KMS-11 (cell line): Measurements from ENCODE around the gene TBX18.

Experiments used
- H2AFZ ChIP-seq: fragments of 200-600 bp; sonication (generic); 2 replicates; pipeline ENCODE4 v1.6.1; 2016; ENCODE audit warnings: antibody characterized with exemption, mixed run types, low read depth
- H3K27ac ChIP-seq: fragments of 200-600 bp; sonication (generic); 2 replicates; pipeline ENCODE4 v1.6.1; 2016; ENCODE audit warnings: mild to moderate bottlenecking, mixed run types
- H3K27me3 ChIP-seq: fragments of 200-600 bp; sonication (generic); 2 replicates; pipeline ENCODE4 v1.6.1; 2017; ENCODE audit warnings: mild to moderate bottlenecking, low read depth, mixed run types, moderate library complexity; ENCODE audit not compliant: insufficient read depth
- H3K36me3 ChIP-seq: fragments of 200-600 bp; sonication (generic); 2 replicates; pipeline ENCODE4 v1.6.1; 2017; ENCODE audit warnings: mild to moderate bottlenecking, mixed run types; ENCODE audit not compliant: insufficient read depth
- H3K4me1 ChIP-seq: fragments of 200-600 bp; sonication (generic); 2 replicates; pipeline ENCODE4 v1.6.1; 2016; ENCODE audit warnings: mild to moderate bottlenecking, low read depth, mixed run types; ENCODE audit not compliant: poor library complexity, severe bottlenecking
- H3K4me2 ChIP-seq: fragments of 200-600 bp; sonication (generic); 2 replicates; pipeline ENCODE4 v1.7.0; 2016; ENCODE audit warnings: mild to moderate bottlenecking, mixed run types
- H3K4me3 ChIP-seq: fragments of 200-600 bp; sonication (generic); IDR thresholded peaks from 2 replicates; pipeline ENCODE4 v1.6.1; 2017; ENCODE audit warnings: low read depth, low read length, mixed read lengths; ENCODE audit not compliant: insufficient read depth
- H3K79me2 ChIP-seq: fragments of 200-600 bp; sonication (generic); 2 replicates; pipeline ENCODE4 v1.6.1; 2016; ENCODE audit warnings: low read depth, mixed run types; ENCODE audit not compliant: insufficient read depth
- H3K9ac ChIP-seq: fragments of 200-600 bp; sonication (generic); 2 replicates; pipeline ENCODE4 v1.6.1; 2016; ENCODE audit warnings: mild to moderate bottlenecking, mixed run types
- H4K20me1 ChIP-seq: fragments of 200-600 bp; sonication (generic); 2 replicates; pipeline ENCODE4 v1.6.1; 2016; ENCODE audit warnings: mild to moderate bottlenecking, mixed run types; ENCODE audit not compliant: insufficient read depth
- TF ChIP-seq, protein P1 (sequence below): fragments of 200-600 bp; sonication (generic); conservative IDR thresholded peaks from 2 replicates; pipeline ENCODE4 v1.6.1; 2017; ENCODE audit warnings: low read depth, mild to moderate bottlenecking, antibody characterized with exemption, low read length, moderate library complexity, mixed read lengths

Gene TBX18

GRCh38 chr6:84643778-84644177 lies 120.6 kb downstream of the TBX18 start:
- H3K4me2 ChIP-seq = no peak overlapping the region
- H2AFZ ChIP-seq = no peak overlapping the region
- H3K79me2 ChIP-seq = no peaks in the 10 kb centered on the region
- H3K4me1 ChIP-seq = no peaks in the 10 kb centered on the region
- H3K9ac ChIP-seq = no peak overlapping the region
- H4K20me1 ChIP-seq = no peaks in the 10 kb centered on the region
- TF ChIP-seq, protein P1, sequence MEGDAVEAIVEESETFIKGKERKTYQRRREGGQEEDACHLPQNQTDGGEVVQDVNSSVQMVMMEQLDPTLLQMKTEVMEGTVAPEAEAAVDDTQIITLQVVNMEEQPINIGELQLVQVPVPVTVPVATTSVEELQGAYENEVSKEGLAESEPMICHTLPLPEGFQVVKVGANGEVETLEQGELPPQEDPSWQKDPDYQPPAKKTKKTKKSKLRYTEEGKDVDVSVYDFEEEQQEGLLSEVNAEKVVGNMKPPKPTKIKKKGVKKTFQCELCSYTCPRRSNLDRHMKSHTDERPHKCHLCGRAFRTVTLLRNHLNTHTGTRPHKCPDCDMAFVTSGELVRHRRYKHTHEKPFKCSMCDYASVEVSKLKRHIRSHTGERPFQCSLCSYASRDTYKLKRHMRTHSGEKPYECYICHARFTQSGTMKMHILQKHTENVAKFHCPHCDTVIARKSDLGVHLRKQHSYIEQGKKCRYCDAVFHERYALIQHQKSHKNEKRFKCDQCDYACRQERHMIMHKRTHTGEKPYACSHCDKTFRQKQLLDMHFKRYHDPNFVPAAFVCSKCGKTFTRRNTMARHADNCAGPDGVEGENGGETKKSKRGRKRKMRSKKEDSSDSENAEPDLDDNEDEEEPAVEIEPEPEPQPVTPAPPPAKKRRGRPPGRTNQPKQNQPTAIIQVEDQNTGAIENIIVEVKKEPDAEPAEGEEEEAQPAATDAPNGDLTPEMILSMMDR = no peak
- H3K27ac ChIP-seq = no peak overlapping the region
- H3K27me3 ChIP-seq = no peaks in the 10 kb centered on the region
- H3K4me3 ChIP-seq = no peak overlapping the region
- H3K36me3 ChIP-seq = no peaks in the 10 kb centered on the region

- Histone ChIP-seq H3K4me3 (no peak overlapping the region), H3K27ac (no peak overlapping the region), H4K20me1 (no peaks in the 10 kb centered on the region), H3K36me3 (no peaks in the 10 kb centered on the region), H3K4me2 (no peak overlapping the region), H2AFZ (no peak overlapping the region), H3K79me2 (no peaks in the 10 kb centered on the region), H3K9ac (no peak overlapping the region), H3K27me3 (no peaks in the 10 kb centered on the region), H3K4me1 (no peaks in the 10 kb centered on the region)
- TF ChIP-seq, protein P1 = no peak
These were observed 123.3 kb downstream of the TBX18 start for GRCh38 chr6:84641076-84641475.

DNA sequence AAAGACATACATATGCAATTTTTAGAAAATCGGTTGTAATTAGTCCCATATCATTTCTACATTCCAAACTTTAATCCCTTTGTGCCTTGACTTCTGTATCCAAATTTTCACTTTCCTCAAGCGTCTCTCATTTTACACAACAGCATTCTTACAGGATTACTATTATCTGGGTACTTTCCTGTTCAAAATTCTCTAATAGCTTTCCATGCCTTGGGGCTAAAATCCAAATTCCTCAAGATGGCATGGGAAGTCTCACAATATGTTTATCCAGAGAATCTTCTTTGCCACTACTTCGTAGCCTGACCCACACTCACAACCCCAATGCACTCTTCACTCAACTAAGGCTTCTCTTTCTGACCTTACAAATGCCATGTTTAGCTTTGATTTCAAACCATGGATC lies 125.0 kb downstream of the TBX18 start:
- Histone ChIP-seq H3K36me3 (no peaks in the 10 kb centered on the region), H4K20me1 (no peaks in the 10 kb centered on the region), H3K4me1 (no peaks in the 10 kb centered on the region), H3K27me3 (no peaks in the 10 kb centered on the region), H3K4me3 (no peak overlapping the region), H3K27ac (no peak overlapping the region), H3K9ac (no peak overlapping the region), H3K4me2 (no peak overlapping the region), H3K79me2 (no peaks in the 10 kb centered on the region), H2AFZ (no peak overlapping the region)
- TF ChIP-seq, protein P1 = no peak

DNA sequence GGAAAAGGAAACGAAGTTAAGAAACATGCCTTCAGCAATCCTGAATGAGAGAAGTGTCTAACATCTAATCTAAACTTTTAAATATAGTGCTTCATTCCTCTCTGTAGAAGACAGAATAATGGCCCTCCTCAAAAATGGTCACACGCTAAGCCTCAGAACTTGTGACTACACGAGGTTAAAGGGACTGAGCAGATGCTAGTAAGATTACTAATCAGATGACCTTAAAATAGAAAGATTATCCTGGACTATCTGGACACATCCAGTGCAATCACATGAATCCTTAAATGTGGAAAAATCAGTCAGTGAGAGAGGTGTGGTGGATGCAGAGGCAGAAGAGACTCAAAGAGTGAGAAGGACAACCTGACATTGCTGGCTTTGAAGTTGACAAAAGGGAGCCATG lies 126.1 kb downstream of the TBX18 start:
- no peaks in the 10 kb centered on the region for H3K79me2 ChIP-seq
- no peaks in the 10 kb centered on the region for H3K4me1 ChIP-seq
- H3K4me3 ChIP-seq = no peak overlapping the region
- no peak overlapping the region for H3K27ac ChIP-seq
- H3K9ac ChIP-seq = no peak overlapping the region
- H2AFZ ChIP-seq = no peak overlapping the region
- H3K36me3 ChIP-seq = no peaks in the 10 kb centered on the region
- H4K20me1 ChIP-seq = no peaks in the 10 kb centered on the region
- H3K4me2 ChIP-seq = no peak overlapping the region
- H3K27me3 ChIP-seq = no peaks in the 10 kb centered on the region
- TF ChIP-seq, protein P1 = no peak
